ENCODE measurements around the gene IGF2BP3. TPM values are rescaled to one million over a fixed set of nuclear protein-coding genes. Genes with fewer than 3 reads are reported as not detected.

IGF2BP3 gene
- total RNA-seq, 1 donor from 2014 or later: 242 TPM

DNA sequence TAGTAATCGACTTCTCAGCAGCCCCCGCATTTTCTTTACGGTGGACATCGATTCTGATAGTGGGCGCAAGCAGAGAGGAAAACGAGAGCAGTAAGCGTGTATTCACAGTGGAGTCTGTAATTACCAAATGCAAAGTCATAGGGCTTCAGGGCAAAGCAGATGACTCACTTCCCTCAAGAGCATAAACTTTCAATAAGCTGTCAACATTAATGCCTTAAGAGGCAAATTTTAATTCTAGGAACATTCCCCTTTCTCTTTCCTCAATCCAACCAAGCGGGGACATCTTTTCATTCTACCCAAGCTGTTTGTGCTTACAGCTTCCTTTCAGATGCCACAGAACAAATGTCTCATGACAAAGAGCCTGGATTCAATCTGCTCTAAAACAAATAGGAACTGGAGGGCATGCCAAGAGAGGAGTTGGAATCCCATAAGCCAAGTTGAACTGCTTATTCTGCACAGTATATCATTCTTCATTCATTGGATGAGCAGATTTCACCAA lies 122.6 kb downstream of the IGF2BP3 start:
- H3K4me2 ChIP-seq: no peak overlapping the region
- H3K4me3 ChIP-seq: no peak overlapping the region
- H3K27ac ChIP-seq: no peak overlapping the region
- Mint-ChIP-seq H3K36me3 (peaks cover 39% of the 10 kb centered on the region), H3K27ac (no peak overlapping the region), H3K9me3 (no peaks in the 10 kb centered on the region), H3K4me1 (peaks cover 66% of the 10 kb centered on the region), H3K4me3 (no peak overlapping the region), H3K27me3 (ENCODE audit: insufficient read depth, low read depth) (no peaks in the 10 kb centered on the region)
- no peaks in the 10 kb centered on the region for H3K9me3 ChIP-seq (ENCODE audit: low read depth)
- H3K36me3 ChIP-seq: peaks cover 13% of the 10 kb centered on the region
- H2AFZ ChIP-seq (replicated peaks): no peak overlapping the region
- H3K4me1 ChIP-seq: peaks cover 55% of the 10 kb centered on the region
- no peak overlapping the region for H3K9ac ChIP-seq
- H3K79me2 ChIP-seq (ENCODE audit: low read depth): peaks cover 40% of the 10 kb centered on the region
- TF ChIP-seq EZH2 (IDR thresholded peaks at IDR 0.05) (no peak), EZH2phosphoT487 (IDR thresholded peaks at IDR 0.05) (no peak)
- TF ChIP-seq, protein P1, sequence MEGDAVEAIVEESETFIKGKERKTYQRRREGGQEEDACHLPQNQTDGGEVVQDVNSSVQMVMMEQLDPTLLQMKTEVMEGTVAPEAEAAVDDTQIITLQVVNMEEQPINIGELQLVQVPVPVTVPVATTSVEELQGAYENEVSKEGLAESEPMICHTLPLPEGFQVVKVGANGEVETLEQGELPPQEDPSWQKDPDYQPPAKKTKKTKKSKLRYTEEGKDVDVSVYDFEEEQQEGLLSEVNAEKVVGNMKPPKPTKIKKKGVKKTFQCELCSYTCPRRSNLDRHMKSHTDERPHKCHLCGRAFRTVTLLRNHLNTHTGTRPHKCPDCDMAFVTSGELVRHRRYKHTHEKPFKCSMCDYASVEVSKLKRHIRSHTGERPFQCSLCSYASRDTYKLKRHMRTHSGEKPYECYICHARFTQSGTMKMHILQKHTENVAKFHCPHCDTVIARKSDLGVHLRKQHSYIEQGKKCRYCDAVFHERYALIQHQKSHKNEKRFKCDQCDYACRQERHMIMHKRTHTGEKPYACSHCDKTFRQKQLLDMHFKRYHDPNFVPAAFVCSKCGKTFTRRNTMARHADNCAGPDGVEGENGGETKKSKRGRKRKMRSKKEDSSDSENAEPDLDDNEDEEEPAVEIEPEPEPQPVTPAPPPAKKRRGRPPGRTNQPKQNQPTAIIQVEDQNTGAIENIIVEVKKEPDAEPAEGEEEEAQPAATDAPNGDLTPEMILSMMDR (IDR thresholded peaks at IDR 0.05): no peak
- H3K27me3 ChIP-seq: no peaks in the 10 kb centered on the region
- peaks cover 70% of the 10 kb centered on the region for H4K20me1 ChIP-seq (ENCODE audit: low read depth)
- H3F3A ChIP-seq (ENCODE audit: low read depth): peaks cover 33% of the 10 kb centered on the region
- no peak for DNase-seq (ENCODE audit: low spot score)

DNA sequence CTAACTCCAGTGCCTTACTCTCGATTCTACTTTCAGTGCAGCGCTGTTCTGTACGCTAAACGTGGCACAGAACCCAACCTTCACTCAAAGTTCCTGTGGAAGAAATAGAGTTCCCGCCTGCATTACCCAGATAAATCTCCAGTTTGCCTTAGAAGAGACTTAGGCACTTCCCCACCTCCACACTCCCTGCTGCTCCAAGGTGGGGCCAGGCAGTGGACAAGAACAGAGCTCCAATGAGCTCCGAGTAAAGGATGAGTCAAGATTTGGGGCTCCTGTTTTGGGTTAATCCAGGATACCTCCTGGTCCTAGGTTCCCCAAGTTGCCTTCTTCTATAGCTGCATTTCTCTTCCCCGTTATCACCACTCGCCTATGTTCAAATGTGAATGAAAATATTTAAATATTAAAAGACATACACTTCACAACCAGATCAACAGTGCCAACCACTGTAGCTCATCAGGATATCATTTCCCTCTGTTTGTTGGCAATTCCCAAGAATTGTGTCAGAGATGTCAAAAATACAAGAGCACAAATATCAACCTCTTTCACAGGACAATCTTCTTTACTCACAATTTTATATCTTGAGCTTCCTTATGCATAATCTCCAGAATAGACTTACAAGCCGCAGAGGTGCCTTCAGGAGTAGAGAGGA lies 123.1 kb downstream of the IGF2BP3 start:
- H3K27ac ChIP-seq: no peak overlapping the region
- peaks cover 64% of the 10 kb centered on the region for H4K20me1 ChIP-seq (ENCODE audit: low read depth)
- H3K79me2 ChIP-seq (ENCODE audit: low read depth): peaks cover 34% of the 10 kb centered on the region
- Mint-ChIP-seq H3K27ac (no peak overlapping the region), H3K4me3 (no peak overlapping the region), H3K4me1 (peaks cover 61% of the 10 kb centered on the region), H3K9me3 (no peaks in the 10 kb centered on the region), H3K27me3 (ENCODE audit: insufficient read depth, low read depth) (no peaks in the 10 kb centered on the region), H3K36me3 (peaks cover 45% of the 10 kb centered on the region)
- H3K27me3 ChIP-seq: no peaks in the 10 kb centered on the region
- H3K9me3 ChIP-seq (ENCODE audit: low read depth): no peaks in the 10 kb centered on the region
- DNase-seq (ENCODE audit: low spot score): no peak
- peaks cover 50% of the 10 kb centered on the region for H3K4me1 ChIP-seq
- H3K4me3 ChIP-seq: no peak overlapping the region
- peaks cover 31% of the 10 kb centered on the region for H3F3A ChIP-seq (ENCODE audit: low read depth)
- TF ChIP-seq EZH2 (IDR thresholded peaks at IDR 0.05): no peak
- no peak for TF ChIP-seq EZH2phosphoT487 (IDR thresholded peaks at IDR 0.05)
- no peak overlapping the region for H3K4me2 ChIP-seq
- H3K36me3 ChIP-seq: peaks cover 19% of the 10 kb centered on the region
- no peak overlapping the region for H3K9ac ChIP-seq
- no peak overlapping the region for H2AFZ ChIP-seq (replicated peaks)

DNA sequence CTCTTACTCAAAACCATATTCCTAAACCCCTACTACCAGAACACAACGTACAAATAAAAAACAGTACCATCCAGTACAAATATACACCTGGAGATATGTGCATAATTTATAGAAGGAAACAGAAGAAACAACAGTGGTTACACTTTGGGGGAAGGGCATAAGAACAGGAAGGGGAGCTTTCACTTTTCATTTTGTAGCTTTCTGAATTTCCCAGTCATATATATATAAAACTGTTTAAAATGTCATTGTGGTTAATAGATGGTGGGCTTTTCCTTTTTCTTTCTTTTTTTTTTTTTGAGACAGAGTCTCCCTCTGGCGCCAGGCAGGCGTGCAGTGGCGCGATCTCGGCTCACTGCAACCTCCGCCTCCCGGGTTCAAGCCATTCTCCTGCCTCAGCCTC lies 124.0 kb downstream of the IGF2BP3 start:
- Histone ChIP-seq H3K9me3 (ENCODE audit: low read depth) (no peaks in the 10 kb centered on the region), H3F3A (ENCODE audit: low read depth) (peaks cover 24% of the 10 kb centered on the region), H3K27me3 (no peaks in the 10 kb centered on the region), H3K4me3 (no peak overlapping the region), H3K79me2 (ENCODE audit: low read depth) (peaks cover 28% of the 10 kb centered on the region), H3K27ac (no peak overlapping the region), H3K9ac (no peak overlapping the region), H3K36me3 (peaks cover 21% of the 10 kb centered on the region), H3K4me1 (peaks cover 43% of the 10 kb centered on the region), H2AFZ (replicated peaks) (no peak overlapping the region), H3K4me2 (no peak overlapping the region), H4K20me1 (ENCODE audit: low read depth) (peaks cover 56% of the 10 kb centered on the region)
- no peaks in the 10 kb centered on the region for H3K9me3 Mint-ChIP-seq
- peaks cover 49% of the 10 kb centered on the region for H3K36me3 Mint-ChIP-seq
- H3K27me3 Mint-ChIP-seq (ENCODE audit: insufficient read depth, low read depth): peaks cover 3% of the 10 kb centered on the region
- DNase-seq (ENCODE audit: low spot score): no peak
- TF ChIP-seq EZH2 (IDR thresholded peaks at IDR 0.05) (no peak), EZH2phosphoT487 (IDR thresholded peaks at IDR 0.05) (no peak)
- TF ChIP-seq, protein P1 (IDR thresholded peaks at IDR 0.05): no peak
- peaks cover 54% of the 10 kb centered on the region for H3K4me1 Mint-ChIP-seq
- no peak overlapping the region for H3K27ac Mint-ChIP-seq
- no peak overlapping the region for H3K4me3 Mint-ChIP-seq

DNA sequence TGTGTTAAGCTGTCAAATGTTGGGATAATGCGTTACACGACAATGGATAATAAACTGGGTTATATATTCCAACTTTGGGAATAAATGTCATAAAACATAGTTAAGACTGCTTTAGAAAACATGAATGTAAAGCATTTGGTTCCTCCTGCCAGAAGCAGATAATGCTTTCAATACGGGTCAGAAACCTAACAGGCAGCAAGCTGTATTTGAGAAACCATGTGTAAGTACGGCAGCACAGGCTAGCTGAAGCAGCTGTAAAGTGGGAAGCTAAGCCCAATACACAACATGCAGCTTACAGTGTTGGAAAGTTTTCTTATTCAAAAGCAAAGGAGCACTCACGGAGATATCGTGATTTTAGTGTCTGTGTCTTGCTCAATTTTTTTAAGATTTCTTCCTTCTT lies 124.7 kb downstream of the IGF2BP3 start:
- Histone ChIP-seq H3K79me2 (ENCODE audit: low read depth) (peaks cover 23% of the 10 kb centered on the region), H3K27me3 (no peaks in the 10 kb centered on the region), H3F3A (ENCODE audit: low read depth) (peaks cover 17% of the 10 kb centered on the region), H3K4me1 (peaks cover 36% of the 10 kb centered on the region), H3K36me3 (peaks cover 21% of the 10 kb centered on the region), H3K9ac (no peak overlapping the region), H3K4me3 (no peak overlapping the region), H3K4me2 (no peak overlapping the region), H3K9me3 (ENCODE audit: low read depth) (no peaks in the 10 kb centered on the region), H4K20me1 (ENCODE audit: low read depth) (peaks cover 48% of the 10 kb centered on the region), H3K27ac (peak overlapping the region; percentile 23), H2AFZ (replicated peaks) (no peak overlapping the region)
- no peaks in the 10 kb centered on the region for H3K9me3 Mint-ChIP-seq
- peaks cover 47% of the 10 kb centered on the region for H3K4me1 Mint-ChIP-seq
- no peak for TF ChIP-seq EZH2phosphoT487 (IDR thresholded peaks at IDR 0.05)
- TF ChIP-seq, protein P1 (IDR thresholded peaks at IDR 0.05): no peak
- no peak for TF ChIP-seq EZH2 (IDR thresholded peaks at IDR 0.05)
- peaks cover 3% of the 10 kb centered on the region for H3K27me3 Mint-ChIP-seq (ENCODE audit: insufficient read depth, low read depth)
- peaks cover 49% of the 10 kb centered on the region for H3K36me3 Mint-ChIP-seq
- H3K4me3 Mint-ChIP-seq: no peak overlapping the region
- no peak for DNase-seq (ENCODE audit: low spot score)
- H3K27ac Mint-ChIP-seq: no peak overlapping the region

Measured in neural progenitor cell (in vitro differentiated cells).